ENCODE data around the gene RASGEF1B.
"Not testable (repeated sequence)": the region's sequence is repeated elsewhere in the genome, so short reads cannot be mapped to it uniquely, and the experiment has no call there.

- TF ChIP-seq, protein P1, sequence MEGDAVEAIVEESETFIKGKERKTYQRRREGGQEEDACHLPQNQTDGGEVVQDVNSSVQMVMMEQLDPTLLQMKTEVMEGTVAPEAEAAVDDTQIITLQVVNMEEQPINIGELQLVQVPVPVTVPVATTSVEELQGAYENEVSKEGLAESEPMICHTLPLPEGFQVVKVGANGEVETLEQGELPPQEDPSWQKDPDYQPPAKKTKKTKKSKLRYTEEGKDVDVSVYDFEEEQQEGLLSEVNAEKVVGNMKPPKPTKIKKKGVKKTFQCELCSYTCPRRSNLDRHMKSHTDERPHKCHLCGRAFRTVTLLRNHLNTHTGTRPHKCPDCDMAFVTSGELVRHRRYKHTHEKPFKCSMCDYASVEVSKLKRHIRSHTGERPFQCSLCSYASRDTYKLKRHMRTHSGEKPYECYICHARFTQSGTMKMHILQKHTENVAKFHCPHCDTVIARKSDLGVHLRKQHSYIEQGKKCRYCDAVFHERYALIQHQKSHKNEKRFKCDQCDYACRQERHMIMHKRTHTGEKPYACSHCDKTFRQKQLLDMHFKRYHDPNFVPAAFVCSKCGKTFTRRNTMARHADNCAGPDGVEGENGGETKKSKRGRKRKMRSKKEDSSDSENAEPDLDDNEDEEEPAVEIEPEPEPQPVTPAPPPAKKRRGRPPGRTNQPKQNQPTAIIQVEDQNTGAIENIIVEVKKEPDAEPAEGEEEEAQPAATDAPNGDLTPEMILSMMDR (conservative IDR thresholded peaks at IDR 0.05; ENCODE audit: low read depth, low read length): not testable (repeated sequence)
- not testable (repeated sequence) for TF ChIP-seq POLR2A (IDR thresholded peaks at IDR 0.05; ENCODE audit: low read depth, low read length); RCOR1 (IDR thresholded peaks at IDR 0.05; ENCODE audit: insufficient replicate concordance, low read length); RAD21 (IDR thresholded peaks at IDR 0.05; ENCODE audit: low read length); CEBPB (IDR thresholded peaks at IDR 0.05; ENCODE audit: low read depth, low read length); FOS (IDR thresholded peaks at IDR 0.05; ENCODE audit: low read depth, low read length); MXI1 (IDR thresholded peaks at IDR 0.05; ENCODE audit: borderline replicate concordance, low read depth, low read length); MAZ (IDR thresholded peaks at IDR 0.05; ENCODE audit: borderline replicate concordance, low read depth, low read length); ELK1 (IDR thresholded peaks at IDR 0.05; ENCODE audit: borderline replicate concordance, low read depth, low read length); CHD1 (IDR thresholded peaks at IDR 0.05; ENCODE audit: low read depth, low read length); MAFK (IDR thresholded peaks at IDR 0.05; ENCODE audit: low read depth, low read length); SMC3 (IDR thresholded peaks at IDR 0.05; ENCODE audit: low read depth, low read length); BHLHE40 (IDR thresholded peaks at IDR 0.05; ENCODE audit: low read depth, low read length)
- TF ChIP-seq, protein P2, sequence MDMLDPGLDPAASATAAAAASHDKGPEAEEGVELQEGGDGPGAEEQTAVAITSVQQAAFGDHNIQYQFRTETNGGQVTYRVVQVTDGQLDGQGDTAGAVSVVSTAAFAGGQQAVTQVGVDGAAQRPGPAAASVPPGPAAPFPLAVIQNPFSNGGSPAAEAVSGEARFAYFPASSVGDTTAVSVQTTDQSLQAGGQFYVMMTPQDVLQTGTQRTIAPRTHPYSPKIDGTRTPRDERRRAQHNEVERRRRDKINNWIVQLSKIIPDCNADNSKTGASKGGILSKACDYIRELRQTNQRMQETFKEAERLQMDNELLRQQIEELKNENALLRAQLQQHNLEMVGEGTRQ (IDR thresholded peaks at IDR 0.05; ENCODE audit: low read depth, low read length): not testable (repeated sequence)
These were observed 7.9 kb upstream of the RASGEF1B start for GRCh38 chr4:81479573-81479972.

Measured in IMR-90 (cell line).